Measurements from ENCODE around the gene KCNIP4. TPM values are rescaled to one million over a fixed set of nuclear protein-coding genes. Genes with fewer than 3 reads are reported as not detected.

The KCNIP4 gene
- total RNA-seq, 4 donors from 2014 or later = not detected

DNA sequence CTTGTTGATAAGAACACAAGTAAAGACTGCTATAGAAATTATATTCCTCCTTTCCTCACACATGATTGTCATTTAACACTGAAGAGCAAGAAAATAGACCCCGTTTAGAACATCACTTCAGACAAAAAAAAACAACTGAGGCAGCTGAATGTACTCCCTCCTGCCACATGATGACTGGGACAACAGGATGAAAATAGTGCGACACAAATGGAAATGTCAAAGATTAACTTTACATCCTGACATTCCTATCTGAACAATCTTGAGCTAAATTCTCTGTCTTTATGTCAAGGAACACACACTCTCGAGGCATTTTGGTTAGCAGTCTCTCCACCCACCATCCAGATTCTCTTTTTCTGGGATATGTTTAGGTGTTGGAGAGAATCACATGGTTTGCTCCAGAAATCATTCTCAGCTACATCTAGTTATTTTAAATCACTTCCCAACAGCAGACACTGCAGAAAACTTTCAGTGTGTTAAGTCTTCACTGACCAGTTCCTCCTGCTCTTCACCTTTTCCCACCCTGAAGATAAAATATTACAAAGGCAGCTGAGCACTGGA is 16.3 kb upstream of the KCNIP4 start:
- H3K27ac ChIP-seq = no peak overlapping the region
- no peaks in the 10 kb centered on the region for H3K9me3 ChIP-seq
- H3K27me3 ChIP-seq = no peaks in the 10 kb centered on the region
- no peaks in the 10 kb centered on the region for H3K36me3 ChIP-seq
- no peak overlapping the region for H3K4me3 ChIP-seq
- WGBS, 2 donors = 55 to 62% methylated on average over 3 of the region's 3 CpGs
- TF ChIP-seq EP300 (IDR thresholded peaks at IDR 0.05) (no peak), POLR2A (IDR thresholded peaks at IDR 0.05) (no peak)
- TF ChIP-seq, protein P1, sequence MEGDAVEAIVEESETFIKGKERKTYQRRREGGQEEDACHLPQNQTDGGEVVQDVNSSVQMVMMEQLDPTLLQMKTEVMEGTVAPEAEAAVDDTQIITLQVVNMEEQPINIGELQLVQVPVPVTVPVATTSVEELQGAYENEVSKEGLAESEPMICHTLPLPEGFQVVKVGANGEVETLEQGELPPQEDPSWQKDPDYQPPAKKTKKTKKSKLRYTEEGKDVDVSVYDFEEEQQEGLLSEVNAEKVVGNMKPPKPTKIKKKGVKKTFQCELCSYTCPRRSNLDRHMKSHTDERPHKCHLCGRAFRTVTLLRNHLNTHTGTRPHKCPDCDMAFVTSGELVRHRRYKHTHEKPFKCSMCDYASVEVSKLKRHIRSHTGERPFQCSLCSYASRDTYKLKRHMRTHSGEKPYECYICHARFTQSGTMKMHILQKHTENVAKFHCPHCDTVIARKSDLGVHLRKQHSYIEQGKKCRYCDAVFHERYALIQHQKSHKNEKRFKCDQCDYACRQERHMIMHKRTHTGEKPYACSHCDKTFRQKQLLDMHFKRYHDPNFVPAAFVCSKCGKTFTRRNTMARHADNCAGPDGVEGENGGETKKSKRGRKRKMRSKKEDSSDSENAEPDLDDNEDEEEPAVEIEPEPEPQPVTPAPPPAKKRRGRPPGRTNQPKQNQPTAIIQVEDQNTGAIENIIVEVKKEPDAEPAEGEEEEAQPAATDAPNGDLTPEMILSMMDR (IDR thresholded peaks at IDR 0.05) = no peak
- no peak for DNase-seq (ENCODE audit: low spot score in 2 of 2)
- no peaks in the 10 kb centered on the region for H3K4me1 ChIP-seq

DNA sequence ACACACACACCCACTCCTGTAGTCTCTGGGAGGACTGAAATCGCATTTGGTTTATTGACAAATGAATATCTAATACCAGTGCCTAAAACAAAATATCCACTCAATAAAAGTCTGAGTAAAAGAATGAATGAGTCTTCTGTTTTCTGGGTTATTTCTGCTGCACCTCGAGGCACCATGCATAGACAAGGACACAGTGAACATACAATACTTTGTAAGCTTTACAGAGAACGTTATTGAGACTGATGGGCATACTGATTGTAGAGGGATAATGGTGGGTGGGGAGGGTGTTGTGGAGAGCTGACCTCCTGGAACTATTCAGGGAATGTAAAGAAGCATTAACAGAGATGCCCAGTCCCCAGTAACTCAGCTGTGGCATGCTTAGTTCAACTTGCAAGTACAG is 14.1 kb upstream of the KCNIP4 start:
- DNase-seq (ENCODE audit: low spot score in 2 of 2) = no peak
- Histone ChIP-seq H3K4me1 (no peaks in the 10 kb centered on the region), H3K36me3 (no peaks in the 10 kb centered on the region), H3K27me3 (no peaks in the 10 kb centered on the region), H3K27ac (no peak overlapping the region), H3K4me3 (no peak overlapping the region), H3K9me3 (no peaks in the 10 kb centered on the region)
- no peak for TF ChIP-seq EP300 (IDR thresholded peaks at IDR 0.05)
- 47% methylated on average over 3 of the region's 3 CpGs for WGBS, 2 donors

DNA sequence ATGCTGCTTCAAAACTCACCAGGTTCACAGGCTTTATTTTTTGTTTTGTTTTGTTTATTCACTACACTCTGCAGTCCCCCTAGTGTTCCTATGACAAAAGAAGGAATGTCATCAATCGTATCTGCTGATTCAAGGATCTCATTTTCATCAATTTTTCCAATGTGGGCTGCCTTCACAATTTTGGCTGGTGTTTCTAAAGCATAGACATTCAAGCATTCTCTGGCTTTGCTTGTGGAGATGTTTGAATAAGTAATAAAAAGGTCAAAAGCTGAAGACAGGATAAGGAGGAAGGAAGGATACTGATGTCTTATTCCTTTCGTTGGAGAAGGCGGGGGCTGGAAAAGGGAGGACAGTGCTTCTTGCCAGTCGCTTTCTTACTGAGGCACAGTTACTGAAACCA is 12.2 kb upstream of the KCNIP4 start:
- no peak overlapping the region for H3K27ac ChIP-seq
- H3K4me3 ChIP-seq = no peak overlapping the region
- no peaks in the 10 kb centered on the region for H3K36me3 ChIP-seq
- no peaks in the 10 kb centered on the region for H3K4me1 ChIP-seq
- TF ChIP-seq, protein P1 (IDR thresholded peaks at IDR 0.05) = no peak
- no peak for TF ChIP-seq EP300 (IDR thresholded peaks at IDR 0.05)
- TF ChIP-seq POLR2A (IDR thresholded peaks at IDR 0.05) = no peak
- no peaks in the 10 kb centered on the region for H3K9me3 ChIP-seq
- H3K27me3 ChIP-seq = no peaks in the 10 kb centered on the region
- WGBS, 2 donors = 68 to 69% methylated on average over 4 of the region's 4 CpGs
- DNase-seq (ENCODE audit: low spot score in 2 of 2) = no peak

DNA sequence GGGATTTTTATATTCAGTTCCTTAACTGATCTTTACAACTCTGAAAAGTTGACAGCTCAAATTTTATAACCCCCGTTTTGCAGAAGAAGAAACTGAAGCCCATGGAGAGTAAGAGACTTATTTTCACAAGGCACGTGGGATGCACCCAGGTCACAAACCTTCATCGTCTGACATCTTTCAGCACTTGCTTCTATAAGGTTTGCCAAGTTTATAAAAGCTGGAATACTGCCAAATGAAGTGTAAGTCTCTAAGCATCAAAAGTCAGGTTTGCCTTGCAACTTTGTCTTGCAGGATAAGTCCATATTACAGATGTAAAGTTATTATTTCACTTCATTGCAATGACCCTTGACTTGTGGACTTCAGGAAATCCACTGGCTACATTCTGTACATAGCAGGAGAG is 6.3 kb upstream of the KCNIP4 start:
- no peak for TF ChIP-seq EP300 (IDR thresholded peaks at IDR 0.05)
- Histone ChIP-seq H3K27ac (no peak overlapping the region), H3K9me3 (no peaks in the 10 kb centered on the region), H3K27me3 (no peaks in the 10 kb centered on the region), H3K4me3 (no peak overlapping the region), H3K36me3 (no peaks in the 10 kb centered on the region), H3K4me1 (no peaks in the 10 kb centered on the region)
- no peak for DNase-seq (ENCODE audit: low spot score in 2 of 2)
- 25 to 31% methylated on average over 3 of the region's 3 CpGs for WGBS, 2 donors

DNA sequence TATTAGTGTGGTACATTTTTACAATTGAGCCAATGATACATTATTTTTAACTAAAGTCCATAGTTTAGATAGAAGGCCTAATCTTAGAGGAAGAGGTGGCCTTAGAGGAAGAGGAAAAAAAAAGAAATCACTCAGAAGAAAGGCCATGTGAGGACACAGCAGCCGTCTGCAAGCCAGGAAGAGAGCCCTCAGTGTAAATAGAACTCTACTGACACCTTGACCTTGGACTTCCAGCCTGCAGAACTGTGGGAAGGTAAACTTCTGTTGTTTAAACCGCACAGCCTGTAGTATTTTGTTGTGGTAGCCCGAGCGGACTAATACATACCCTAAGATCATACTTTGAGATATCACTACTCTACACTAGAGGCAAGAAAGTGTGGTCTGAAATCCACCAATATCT is 5.1 kb upstream of the KCNIP4 start:
- Histone ChIP-seq H3K9me3 (no peaks in the 10 kb centered on the region), H3K4me1 (peaks cover 0 to 5% (median 0%) of the 10 kb centered on the region in 4 donors), H3K36me3 (no peaks in the 10 kb centered on the region), H3K27ac (no peak overlapping the region), H3K27me3 (peaks cover 0 to 5% of the 10 kb centered on the region in 2 donors), H3K4me3 (no peak overlapping the region)
- 51 to 56% methylated on average over 4 of the region's 4 CpGs for WGBS, 2 donors
- no peak for DNase-seq (ENCODE audit: low spot score in 2 of 2)
- TF ChIP-seq EP300 (IDR thresholded peaks at IDR 0.05) (no peak), POLR2A (IDR thresholded peaks at IDR 0.05) (no peak)
- TF ChIP-seq, protein P1 (IDR thresholded peaks at IDR 0.05) = no peak

DNA sequence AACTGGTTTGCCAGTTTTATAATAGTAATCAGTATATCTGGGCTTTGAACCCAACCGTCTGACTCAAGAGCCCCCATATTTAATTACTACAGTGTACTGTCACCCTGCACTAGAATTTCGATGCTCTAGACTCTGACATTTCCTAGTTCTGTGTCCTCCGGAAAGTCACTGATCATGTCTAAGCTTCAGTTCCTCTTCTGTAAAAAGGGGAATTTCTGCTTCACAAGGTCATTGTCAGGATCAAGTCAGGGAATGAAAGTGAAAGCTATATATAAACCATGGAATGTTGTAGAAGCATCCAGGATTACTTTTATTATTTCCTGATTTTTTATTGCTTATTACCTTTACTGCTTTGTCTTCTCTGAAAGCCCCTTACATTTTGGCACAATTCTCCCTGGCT is 4.0 kb upstream of the KCNIP4 start:
- Histone ChIP-seq H3K27me3 (peaks cover 0 to 14% of the 10 kb centered on the region in 2 donors), H3K4me1 (peaks cover 0 to 5% (median 0%) of the 10 kb centered on the region in 4 donors), H3K4me3 (no peak overlapping the region), H3K36me3 (no peaks in the 10 kb centered on the region), H3K27ac (no peak overlapping the region), H3K9me3 (no peaks in the 10 kb centered on the region)
- TF ChIP-seq, protein P1 (IDR thresholded peaks at IDR 0.05) = no peak
- WGBS, 2 donors = 54 to 76% methylated on average over 3 of the region's 3 CpGs
- DNase-seq (ENCODE audit: low spot score in 2 of 2) = no peak

All from tibial nerve (tissue), 4 donors.